DOHH2 (cell line): ENCODE data around the gene HLA-DQB2.

Experiments
- CTCF ChIP-seq: fragments of 200-600 bp; sonication (generic); IDR thresholded peaks from one replicate; pipeline ENCODE4 v1.5.1; 2014; ENCODE audit warnings: antibody characterized with exemption, mild to moderate bottlenecking, low read depth, low read length; ENCODE audit not compliant: poor library complexity, severe bottlenecking
- EZH2phosphoT487 ChIP-seq: fragments of 200-600 bp; sonication (generic); IDR thresholded peaks from 2 replicates; pipeline ENCODE4 v1.6.1; 2017; ENCODE audit warnings: borderline replicate concordance, mild to moderate bottlenecking, antibody characterized with exemption, low read length, moderate library complexity, mixed read lengths

GRCh38 chr6:32779036-32779435 is 15.7 kb upstream of the HLA-DQB2 start:
- TF ChIP-seq CTCF (no peak), EZH2phosphoT487 (no peak)
